ENCODE results near the gene AGBL1. TPM values are rescaled to one million over a fixed set of nuclear protein-coding genes. Genes with fewer than 3 reads are reported as not detected.

The AGBL1 gene
- total and polyA plus RNA-seq, 2 donors (not counting 1 experiment from before 2014, with no cell fraction given): not detected

GRCh38 chr15:86629409-86630356 lies 550.0 kb downstream of the AGBL1 start:
- Mint-ChIP-seq H3K27ac (no peak overlapping the region), H3K9me3 (ENCODE audit: insufficient read depth) (peaks cover 2% of the 10 kb centered on the region), H3K4me3 (no peak overlapping the region), H3K4me1 (no peaks in the 10 kb centered on the region), H3K27me3 (no peaks in the 10 kb centered on the region)
- H3K9me3 ChIP-seq (ENCODE audit: control extremely low read depth in 1 of 3, control insufficient read depth in 2 of 3, insufficient read depth in 1 of 3, low read length in 2 of 3): peaks cover 0 to 4% (median 0%) of the 10 kb centered on the region in 3 donors
- ChIA-PET POLR2A (no interaction called here), CTCF (no interaction called here)
- H4K20me1 ChIP-seq (ENCODE audit: control insufficient read depth, insufficient read depth, low read length, poor library complexity, severe bottlenecking): no peaks in the 10 kb centered on the region
- no peaks in the 10 kb centered on the region for H3K4me1 ChIP-seq (ENCODE audit: control insufficient read depth in 2 of 2, insufficient read depth in 2 of 2, low read length in 2 of 2)
- no peak for TF ChIP-seq EZH2 (IDR thresholded peaks at IDR 0.05; ENCODE audit: borderline replicate concordance, insufficient read depth, low read depth, low read length, poor library complexity, severe bottlenecking)
- no peak for TF ChIP-seq CTCF (IDR thresholded peaks at IDR 0.05)
- no peaks in the 10 kb centered on the region for H3K27me3 ChIP-seq (replicated peaks in 1 of 4; ENCODE audit: control extremely low read depth in 1 of 4, control insufficient read depth in 3 of 4, insufficient read depth in 4 of 4, low read length in 3 of 4)
- intact Hi-C loops (cut with micrococcal nuclease): no loop called here
- no peak overlapping the region for H3K4me2 ChIP-seq (replicated peaks; ENCODE audit: low read depth, low read length, poor library complexity, severe bottlenecking)
- H2AFZ ChIP-seq (ENCODE audit: insufficient read depth, low read depth, low read length, poor library complexity, severe bottlenecking): no peak overlapping the region
- no peaks in the 10 kb centered on the region for H3K36me3 ChIP-seq (replicated peaks in 1 of 2; ENCODE audit: control extremely low read depth in 1 of 2, control insufficient read depth in 1 of 2, extremely low read depth in 1 of 2, insufficient read depth in 2 of 2, low read length in 1 of 2)
- 100% methylated on average over 1 of the region's 7 CpGs for WGBS (ENCODE audit: insufficient coverage)
- DNase-seq: no peak
- H3K4me3 ChIP-seq (ENCODE audit: control extremely low read depth in 1 of 5, extremely low read depth in 1 of 5, insufficient read depth in 1 of 5, low read depth in 2 of 5, low read length in 4 of 5): no peak overlapping the region
- no peaks in the 10 kb centered on the region for H3K79me2 ChIP-seq (ENCODE audit: control insufficient read depth, insufficient read depth, low read length)
- H3K9ac ChIP-seq (ENCODE audit: low read length): no peak overlapping the region
- ATAC-seq (ENCODE audit: low read depth): no peak
- no peak overlapping the region for H3K27ac ChIP-seq (ENCODE audit: low read length in 2 of 2)

GRCh38 chr15:86630946-86631345 lies 551.3 kb downstream of the AGBL1 start:
- no peaks in the 10 kb centered on the region for H3K27me3 Mint-ChIP-seq
- DNase-seq (no peak), ATAC-seq (ENCODE audit: low read depth) (no peak)
- no peaks in the 10 kb centered on the region for H3K79me2 ChIP-seq (ENCODE audit: control insufficient read depth, insufficient read depth, low read length)
- no peaks in the 10 kb centered on the region for H4K20me1 ChIP-seq (ENCODE audit: control insufficient read depth, insufficient read depth, low read length, poor library complexity, severe bottlenecking)
- H3K36me3 ChIP-seq (replicated peaks in 1 of 2; ENCODE audit: control extremely low read depth in 1 of 2, control insufficient read depth in 1 of 2, extremely low read depth in 1 of 2, insufficient read depth in 2 of 2, low read length in 1 of 2): no peaks in the 10 kb centered on the region
- CTCF ChIA-PET: no interaction called here
- H3K4me2 ChIP-seq (replicated peaks; ENCODE audit: low read depth, low read length, poor library complexity, severe bottlenecking): no peak overlapping the region
- H3K27ac ChIP-seq (ENCODE audit: low read length in 2 of 2): no peak overlapping the region
- POLR2A ChIA-PET: no interaction called here
- H3K4me1 ChIP-seq (ENCODE audit: control insufficient read depth in 2 of 2, insufficient read depth in 2 of 2, low read length in 2 of 2): no peaks in the 10 kb centered on the region
- peaks cover 2% of the 10 kb centered on the region for H3K9me3 Mint-ChIP-seq (ENCODE audit: insufficient read depth)
- intact Hi-C loops (cut with micrococcal nuclease): no loop called here
- WGBS (ENCODE audit: insufficient coverage): 88% methylated on average over 4 of the region's 5 CpGs
- TF ChIP-seq CTCF (IDR thresholded peaks at IDR 0.05) (no peak), EZH2 (IDR thresholded peaks at IDR 0.05; ENCODE audit: borderline replicate concordance, insufficient read depth, low read depth, low read length, poor library complexity, severe bottlenecking) (no peak)
- no peaks in the 10 kb centered on the region for H3K27me3 ChIP-seq (replicated peaks in 1 of 4; ENCODE audit: control extremely low read depth in 1 of 4, control insufficient read depth in 3 of 4, insufficient read depth in 4 of 4, low read length in 3 of 4)
- H3K4me3 Mint-ChIP-seq: no peak overlapping the region
- H2AFZ ChIP-seq (ENCODE audit: insufficient read depth, low read depth, low read length, poor library complexity, severe bottlenecking): no peak overlapping the region
- peaks cover 0 to 4% (median 0%) of the 10 kb centered on the region in 3 donors for H3K9me3 ChIP-seq (ENCODE audit: control extremely low read depth in 1 of 3, control insufficient read depth in 2 of 3, insufficient read depth in 1 of 3, low read length in 2 of 3)
- H3K4me3 ChIP-seq (ENCODE audit: control extremely low read depth in 1 of 5, extremely low read depth in 1 of 5, insufficient read depth in 1 of 5, low read depth in 2 of 5, low read length in 4 of 5): no peak overlapping the region
- H3K27ac Mint-ChIP-seq: no peak overlapping the region
- no peak overlapping the region for H3K9ac ChIP-seq (ENCODE audit: low read length)
- H3K4me1 Mint-ChIP-seq: no peaks in the 10 kb centered on the region

All from B cell (primary cell).